Iris pigment epithelial cell (primary cell): Measurements from ENCODE around the gene CENPN.

Experiments
- DNase-seq: peaks from one replicate; pipeline ENCODE4 v3.0.0-alpha.2; 2011; ENCODE audit warnings: low read depth

CENPN gene

GRCh38 chr16:81006813-81007695, at the start of gene CENPN, which contains the start of gene CMC2:
TSS of gene CENPN (plus strand) at chr16:81007214. CDS start at chr16:81011940, 4,726 bp downstream.
TSS of gene CMC2 (minus strand) at chr16:81006885. CDS start at chr16:80997394, 9,491 bp downstream.
- DNase-seq: peak; percentile 100

- DNase-seq: no peak
Observed at GRCh38 chr16:80958284-80958683, 48.7 kb upstream of the CENPN start.

- no peak for DNase-seq
Observed at GRCh38 chr16:80962879-80963278, 44.1 kb upstream of the CENPN start.

GRCh38 chr16:80964351-80964750, 42.7 kb upstream of the CENPN start:
- no peak for DNase-seq

GRCh38 chr16:80966617-80967016, 40.4 kb upstream of the CENPN start:
- DNase-seq: no peak

GRCh38 chr16:80968386-80969113, 38.5 kb upstream of the CENPN start:
- DNase-seq: peak; percentile 75

GRCh38 chr16:80969114-80969484, 37.9 kb upstream of the CENPN start:
- no peak for DNase-seq

GRCh38 chr16:80971819-80972218, 35.2 kb upstream of the CENPN start:
- no peak for DNase-seq

- DNase-seq: no peak
Observed at GRCh38 chr16:80972611-80973010, 34.4 kb upstream of the CENPN start.

- peak; percentile 85 for DNase-seq
Observed at GRCh38 chr16:80973991-80974390, 33.0 kb upstream of the CENPN start.

GRCh38 chr16:80974649-80975376, 32.2 kb upstream of the CENPN start:
- DNase-seq: no peak

- peak; percentile 53 for DNase-seq
Observed at GRCh38 chr16:80976946-80977345, 30.1 kb upstream of the CENPN start.

- DNase-seq: no peak
Observed at GRCh38 chr16:80981103-80981502, 25.9 kb upstream of the CENPN start.

- DNase-seq: no peak
Observed at GRCh38 chr16:80982646-80983045, 24.4 kb upstream of the CENPN start.

- no peak for DNase-seq
Observed at GRCh38 chr16:80984124-80984892, 22.7 kb upstream of the CENPN start.

- no peak for DNase-seq
Observed at GRCh38 chr16:80985611-80986010, 21.4 kb upstream of the CENPN start.

GRCh38 chr16:80986557-80986956, 20.5 kb upstream of the CENPN start:
- DNase-seq: no peak

GRCh38 chr16:80988756-80989155, 18.3 kb upstream of the CENPN start:
- no peak for DNase-seq

- DNase-seq: no peak
Observed at GRCh38 chr16:80989801-80990200, 17.2 kb upstream of the CENPN start.

GRCh38 chr16:80990577-80990976, 16.4 kb upstream of the CENPN start:
- DNase-seq: no peak

GRCh38 chr16:80990978-80991377, 16.0 kb upstream of the CENPN start:
- DNase-seq: no peak
